Measurements from ENCODE around the gene DLG2.
A peak's percentile ranks its signal among the peaks of the same experiment; 100 is the strongest.
"Not testable (repeated sequence)": the region's sequence is repeated elsewhere in the genome, so short reads cannot be mapped to it uniquely, and the experiment has no call there.

DLG2 gene

DNA sequence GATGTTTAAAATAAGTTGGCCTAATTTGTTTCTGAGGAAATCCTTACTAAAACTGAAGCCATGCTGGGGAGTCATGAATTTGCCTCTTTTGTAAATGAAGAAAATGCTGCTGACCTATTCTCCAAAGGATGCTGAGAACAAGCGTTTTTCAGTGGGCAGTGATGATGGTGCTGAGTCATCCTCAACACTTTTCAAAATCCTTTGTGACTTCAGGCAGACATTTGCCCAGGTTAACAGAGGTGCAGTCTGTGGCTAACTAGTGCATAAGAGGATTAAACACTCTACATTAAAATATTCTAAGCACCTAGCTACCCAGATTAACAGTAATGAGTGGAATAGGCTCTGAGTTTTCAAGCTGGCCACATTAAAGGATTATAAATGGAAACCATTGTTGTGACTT lies 509.0 kb downstream of the DLG2 start:
- Histone ChIP-seq H3K4me1 (ENCODE audit: low read length) (peaks cover 10% of the 10 kb centered on the region), H2AFZ (ENCODE audit: low read depth, low read length) (peak overlapping the region; percentile 8; the same call in 1 of the 2 replicates), H3K4me2 (ENCODE audit: low read length) (no peak overlapping the region), H3K27me3 (ENCODE audit: low read depth, low read length) (no peaks in the 10 kb centered on the region), H3K36me3 (replicated peaks; ENCODE audit: low read depth, low read length) (peaks cover 20% of the 10 kb centered on the region), H3K9ac (ENCODE audit: low read length) (no peak overlapping the region), H3K4me3 (ENCODE audit: low read length) (no peak overlapping the region), H3K27ac (ENCODE audit: low read length) (no peak overlapping the region), H3K9me3 (ENCODE audit: insufficient read depth, low read length) (peaks cover 10% of the 10 kb centered on the region), H3K79me2 (ENCODE audit: low read length) (no peaks in the 10 kb centered on the region), H4K20me1 (ENCODE audit: insufficient read depth, low read length) (no peaks in the 10 kb centered on the region)
- TF ChIP-seq EZH2phosphoT487 (IDR thresholded peaks at IDR 0.05; ENCODE audit: low read depth) = no peak
- TF ChIP-seq, protein P1, sequence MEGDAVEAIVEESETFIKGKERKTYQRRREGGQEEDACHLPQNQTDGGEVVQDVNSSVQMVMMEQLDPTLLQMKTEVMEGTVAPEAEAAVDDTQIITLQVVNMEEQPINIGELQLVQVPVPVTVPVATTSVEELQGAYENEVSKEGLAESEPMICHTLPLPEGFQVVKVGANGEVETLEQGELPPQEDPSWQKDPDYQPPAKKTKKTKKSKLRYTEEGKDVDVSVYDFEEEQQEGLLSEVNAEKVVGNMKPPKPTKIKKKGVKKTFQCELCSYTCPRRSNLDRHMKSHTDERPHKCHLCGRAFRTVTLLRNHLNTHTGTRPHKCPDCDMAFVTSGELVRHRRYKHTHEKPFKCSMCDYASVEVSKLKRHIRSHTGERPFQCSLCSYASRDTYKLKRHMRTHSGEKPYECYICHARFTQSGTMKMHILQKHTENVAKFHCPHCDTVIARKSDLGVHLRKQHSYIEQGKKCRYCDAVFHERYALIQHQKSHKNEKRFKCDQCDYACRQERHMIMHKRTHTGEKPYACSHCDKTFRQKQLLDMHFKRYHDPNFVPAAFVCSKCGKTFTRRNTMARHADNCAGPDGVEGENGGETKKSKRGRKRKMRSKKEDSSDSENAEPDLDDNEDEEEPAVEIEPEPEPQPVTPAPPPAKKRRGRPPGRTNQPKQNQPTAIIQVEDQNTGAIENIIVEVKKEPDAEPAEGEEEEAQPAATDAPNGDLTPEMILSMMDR (IDR thresholded peaks at IDR 0.05; ENCODE audit: low read depth, low read length) = no peak

GRCh38 chr11:85115798-85116197 lies 511.3 kb downstream of the DLG2 start:
- no peaks in the 10 kb centered on the region for H4K20me1 ChIP-seq (ENCODE audit: insufficient read depth, low read length)
- H3K27me3 ChIP-seq (ENCODE audit: low read depth, low read length) = no peaks in the 10 kb centered on the region
- no peaks in the 10 kb centered on the region for H3K79me2 ChIP-seq (ENCODE audit: low read length)
- H3K27ac ChIP-seq (ENCODE audit: low read length) = no peak overlapping the region
- TF ChIP-seq EZH2phosphoT487 (IDR thresholded peaks at IDR 0.05; ENCODE audit: low read depth) = no peak
- H3K4me3 ChIP-seq (ENCODE audit: low read length) = no peak overlapping the region
- peaks cover 12% of the 10 kb centered on the region for H3K4me1 ChIP-seq (ENCODE audit: low read length)
- no peak overlapping the region for H2AFZ ChIP-seq (ENCODE audit: low read depth, low read length)
- H3K36me3 ChIP-seq (replicated peaks; ENCODE audit: low read depth, low read length) = peaks cover 8% of the 10 kb centered on the region
- no peak overlapping the region for H3K4me2 ChIP-seq (ENCODE audit: low read length)
- H3K9ac ChIP-seq (ENCODE audit: low read length) = no peak overlapping the region
- H3K9me3 ChIP-seq (ENCODE audit: insufficient read depth, low read length) = no peaks in the 10 kb centered on the region

DNA sequence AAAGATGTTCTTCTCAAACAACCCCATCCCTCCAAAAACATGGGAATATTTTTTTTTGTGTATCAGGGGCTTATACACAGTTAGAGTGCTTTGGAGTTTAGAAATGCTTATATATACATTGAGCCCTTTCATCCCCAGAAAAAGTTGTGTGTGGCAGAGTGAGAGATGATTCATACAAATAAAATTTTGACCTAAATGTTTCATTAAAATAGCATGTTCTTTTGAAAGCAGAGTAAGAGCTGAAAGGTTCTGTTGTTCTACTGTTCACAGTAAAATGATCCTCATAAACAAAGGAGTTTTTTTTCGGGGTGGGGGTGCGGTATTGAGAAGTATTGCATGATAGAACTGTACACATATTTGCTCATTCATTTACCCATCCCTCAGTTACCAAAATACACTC lies 512.4 kb downstream of the DLG2 start:
- Histone ChIP-seq H3K79me2 (ENCODE audit: low read length) (no peaks in the 10 kb centered on the region), H4K20me1 (ENCODE audit: insufficient read depth, low read length) (no peaks in the 10 kb centered on the region), H3K4me2 (ENCODE audit: low read length) (no peak overlapping the region), H3K27me3 (ENCODE audit: low read depth, low read length) (no peaks in the 10 kb centered on the region), H2AFZ (ENCODE audit: low read depth, low read length) (no peak overlapping the region), H3K9ac (ENCODE audit: low read length) (no peak overlapping the region), H3K27ac (ENCODE audit: low read length) (no peak overlapping the region), H3K4me3 (ENCODE audit: low read length) (no peak overlapping the region), H3K9me3 (ENCODE audit: insufficient read depth, low read length) (no peaks in the 10 kb centered on the region), H3K36me3 (replicated peaks; ENCODE audit: low read depth, low read length) (peaks cover 5% of the 10 kb centered on the region), H3K4me1 (ENCODE audit: low read length) (peaks cover 22% of the 10 kb centered on the region)
- TF ChIP-seq, protein P1 (IDR thresholded peaks at IDR 0.05; ENCODE audit: low read depth, low read length) = no peak
- TF ChIP-seq EZH2phosphoT487 (IDR thresholded peaks at IDR 0.05; ENCODE audit: low read depth) = no peak

GRCh38 chr11:85110246-85110645 lies 516.9 kb downstream of the DLG2 start:
- H3K9me3 ChIP-seq (ENCODE audit: insufficient read depth, low read length); H4K20me1 ChIP-seq (ENCODE audit: insufficient read depth, low read length); H3K27me3 ChIP-seq (ENCODE audit: low read depth, low read length); H3K36me3 ChIP-seq (replicated peaks; ENCODE audit: low read depth, low read length); H3K79me2 ChIP-seq (ENCODE audit: low read length): not testable (repeated sequence)
- H3K9ac ChIP-seq (ENCODE audit: low read length) = peak overlapping the region; percentile 64
- peak overlapping the region; percentile 80 for H3K4me2 ChIP-seq (ENCODE audit: low read length)
- H3K4me1 ChIP-seq (ENCODE audit: low read length) = peaks cover 40% of the 10 kb centered on the region
- peak overlapping the region; percentile 62 for H3K4me3 ChIP-seq (ENCODE audit: low read length)
- peak overlapping the region; percentile 37 for H2AFZ ChIP-seq (ENCODE audit: low read depth, low read length)
- H3K27ac ChIP-seq (ENCODE audit: low read length) = peak overlapping the region; percentile 83

DNA sequence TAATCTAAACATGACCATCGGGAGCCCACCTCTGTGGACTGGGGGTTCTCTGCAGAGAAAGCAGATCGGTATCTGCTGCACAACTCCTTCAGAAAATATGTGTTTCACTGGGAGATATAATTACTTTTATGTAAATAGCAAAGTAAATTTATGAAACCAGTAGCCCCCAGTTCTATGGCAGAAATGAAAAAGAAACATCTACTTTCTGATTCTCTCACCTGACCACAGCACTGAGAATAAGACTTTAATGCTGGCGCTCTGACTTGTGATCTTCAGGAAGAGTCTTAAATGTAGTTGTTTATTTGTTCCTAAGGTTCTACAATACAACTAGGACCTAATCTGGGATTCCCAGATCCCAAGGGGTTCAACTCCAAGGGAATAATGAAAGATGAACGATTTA lies 518.0 kb downstream of the DLG2 start:
- H3K4me2 ChIP-seq (ENCODE audit: low read length) = peak overlapping the region; percentile 80
- TF ChIP-seq EZH2phosphoT487 (IDR thresholded peaks at IDR 0.05; ENCODE audit: low read depth) = no peak
- peak overlapping the region; percentile 64 for H3K9ac ChIP-seq (ENCODE audit: low read length)
- H3K27ac ChIP-seq (ENCODE audit: low read length) = peak overlapping the region; percentile 83
- peaks cover 4% of the 10 kb centered on the region for H3K36me3 ChIP-seq (replicated peaks; ENCODE audit: low read depth, low read length)
- peak overlapping the region; percentile 62 for H3K4me3 ChIP-seq (ENCODE audit: low read length)
- peak overlapping the region; percentile 26; the same call in 1 of the 2 replicates for H2AFZ ChIP-seq (ENCODE audit: low read depth, low read length)
- H3K9me3 ChIP-seq (ENCODE audit: insufficient read depth, low read length) = no peaks in the 10 kb centered on the region
- peaks cover 46% of the 10 kb centered on the region for H3K4me1 ChIP-seq (ENCODE audit: low read length)
- no peaks in the 10 kb centered on the region for H3K79me2 ChIP-seq (ENCODE audit: low read length)
- H4K20me1 ChIP-seq (ENCODE audit: insufficient read depth, low read length) = no peaks in the 10 kb centered on the region
- H3K27me3 ChIP-seq (ENCODE audit: low read depth, low read length) = no peaks in the 10 kb centered on the region
